CD8-positive, alpha-beta memory T cell (primary cell): Measurements from ENCODE around the gene DIAPH2. TPM values are rescaled to one million over a fixed set of nuclear protein-coding genes. Genes with fewer than 3 reads are reported as not detected.

Experiments used
- CTCF ChIA-PET: fragments of 350-600 bp; sonication (Branson Sonifier 250); formaldehyde crosslinking; loops from one replicate; lab custom pipeline; 2021; ENCODE audit warnings: antibody characterized with exemption; lab: Charles Lee
- POLR2A ChIA-PET: fragments of 350-600 bp; sonication (Branson Sonifier 250); formaldehyde crosslinking; loops from one replicate; lab custom pipeline; 2021; ENCODE audit warnings: antibody characterized with exemption; lab: Charles Lee
- DNase-seq, 5 donors: peaks; one replicate each; pipeline versions ENCODE4 v3.0.0 to v3.0.0-alpha.2; 2020 to 2022; ENCODE audit warnings: mixed read lengths in 1 of 5
- H3K27ac ChIP-seq: one replicate; pipeline ENCODE4 v1.7.0; 2013; ENCODE audit warnings: low read depth, mild to moderate bottlenecking, low read length, moderate library complexity
- H3K27me3 ChIP-seq: 2 replicates; pipeline ENCODE4 v1.7.0; 2013; ENCODE audit warnings: low read length, mild to moderate bottlenecking; ENCODE audit not compliant: insufficient read depth, poor library complexity, severe bottlenecking
- H3K36me3 ChIP-seq: 2 replicates; pipeline ENCODE4 v1.7.0; 2013; ENCODE audit warnings: mild to moderate bottlenecking, low read length, moderate library complexity; ENCODE audit not compliant: insufficient read depth
- H3K4me1 ChIP-seq: 2 replicates; pipeline ENCODE4 v1.7.0; 2013; ENCODE audit warnings: mild to moderate bottlenecking, low read length, moderate library complexity; ENCODE audit not compliant: insufficient read depth
- H3K4me3 ChIP-seq: 2 replicates; pipeline ENCODE4 v1.7.0; 2013; ENCODE audit warnings: mild to moderate bottlenecking, low read length
- H3K9me3 ChIP-seq: 2 replicates; pipeline ENCODE4 v1.7.0; 2013; ENCODE audit warnings: mild to moderate bottlenecking, low read length
- H3K27ac Mint-ChIP-seq, 8 donors: one replicate each; pipeline ENCODE4 v1.8.0; 2020 to 2021; ENCODE audit warnings: mixed read lengths in 8 of 8, mild to moderate bottlenecking in 6 of 8, inconsistent platforms in 3 of 8, moderate library complexity in 3 of 8
- H3K27me3 Mint-ChIP-seq, 2 donors: one replicate each; pipeline ENCODE4 v1.8.0; 2020 to 2021; ENCODE audit warnings: mixed read lengths in 2 of 2, mild to moderate bottlenecking in 1 of 2, moderate library complexity in 1 of 2
- H3K36me3 Mint-ChIP-seq, 3 donors: one replicate each; pipeline ENCODE4 v1.8.0; 2020 to 2021; ENCODE audit warnings: mixed read lengths in 3 of 3, inconsistent platforms in 1 of 3, mild to moderate bottlenecking in 1 of 3
- H3K4me1 Mint-ChIP-seq, 3 donors: one replicate each; pipeline ENCODE4 v1.8.0; 2020 to 2021; ENCODE audit warnings: mixed read lengths in 3 of 3, inconsistent platforms in 1 of 3, mild to moderate bottlenecking in 1 of 3
- H3K4me3 Mint-ChIP-seq, 7 donors: one replicate each; pipeline ENCODE4 v1.8.0; 2020 to 2021; ENCODE audit warnings: mixed read lengths in 7 of 7, mild to moderate bottlenecking in 6 of 7, moderate library complexity in 4 of 7, inconsistent platforms in 2 of 7
- H3K9me3 Mint-ChIP-seq, 5 donors: one replicate each; pipeline ENCODE4 v1.8.0; 2020 to 2022; ENCODE audit warnings: mixed read lengths in 5 of 5, mild to moderate bottlenecking in 3 of 5, moderate library complexity in 2 of 5, inconsistent platforms in 1 of 5
- polyA plus RNA-seq: library from polyadenylated mRNA; unstranded; fragments of 300-500 nt; fragmentation: Illumina TruSeq; gene quantifications from one replicate; pipeline ENCODE4 v1.2.3, GENCODE V29; 2021
- total RNA-seq, 2 experiments: library from RNA; stranded (reverse); gene quantifications; one replicate each; pipeline ENCODE4 v1.2.3, GENCODE V29; 2021

Gene DIAPH2
- total and polyA plus RNA-seq, 3 experiments from 2014 or later: 5.6 to 11.5 (median 6.0) TPM

DNA sequence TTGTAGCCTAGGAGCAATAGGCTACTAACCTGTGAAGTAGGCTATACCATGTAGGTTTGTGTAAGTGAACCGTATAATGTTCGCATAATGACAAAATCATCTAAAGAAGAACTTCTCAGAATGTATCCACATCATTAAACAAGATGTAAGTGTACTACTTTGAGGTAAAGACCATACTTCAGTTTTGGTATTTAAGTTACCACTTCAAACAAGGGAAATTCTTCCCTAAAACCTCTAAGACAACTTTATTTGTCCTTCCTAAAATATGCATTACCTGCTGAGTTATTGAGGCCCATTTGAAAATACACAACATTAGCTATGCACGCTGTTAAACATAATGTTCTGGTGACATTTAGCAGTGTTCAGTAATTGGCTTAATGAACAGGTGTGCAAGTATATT is 381.7 kb downstream of the DIAPH2 start:
- H3K27me3 ChIP-seq: no peaks in the 10 kb centered on the region
- no peaks in the 10 kb centered on the region for H3K36me3 ChIP-seq
- no peaks in the 10 kb centered on the region for H3K4me1 ChIP-seq
- Mint-ChIP-seq H3K27ac (no peak overlapping the region), H3K4me1 (no peaks in the 10 kb centered on the region), H3K9me3 (no peaks in the 10 kb centered on the region), H3K27me3 (no peaks in the 10 kb centered on the region), H3K4me3 (no peak overlapping the region), H3K36me3 (peaks cover 0 to 2% (median 0%) of the 10 kb centered on the region in 3 donors)
- H3K27ac ChIP-seq: no peak overlapping the region
- DNase-seq: no peak
- ChIA-PET CTCF (no interaction called here), POLR2A (no interaction called here)
- H3K4me3 ChIP-seq: no peak overlapping the region
- no peaks in the 10 kb centered on the region for H3K9me3 ChIP-seq

DNA sequence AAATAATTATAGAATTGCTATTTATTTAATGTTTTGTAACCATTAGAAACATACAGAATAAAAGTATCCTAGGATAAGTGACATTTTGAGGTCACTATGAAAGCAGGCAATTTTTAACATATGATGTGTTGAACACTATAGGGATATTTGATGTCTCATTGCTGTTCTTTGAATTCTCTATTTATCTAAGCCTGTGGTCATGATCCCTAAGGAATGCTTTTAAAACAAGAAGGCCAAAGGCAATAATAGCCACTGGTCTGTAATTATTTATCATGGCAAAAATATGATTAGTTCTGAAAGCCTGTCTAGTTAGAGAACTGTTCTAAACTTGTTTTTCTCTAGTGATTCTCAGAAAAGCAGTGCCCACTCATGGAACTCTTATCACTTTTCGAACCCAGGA is 385.7 kb downstream of the DIAPH2 start:
- no peak overlapping the region for H3K27ac Mint-ChIP-seq
- H3K36me3 Mint-ChIP-seq: peaks cover 0 to 17% (median 4%) of the 10 kb centered on the region in 3 donors
- H3K4me3 ChIP-seq: no peak overlapping the region
- DNase-seq: no peak
- no peak overlapping the region for H3K27ac ChIP-seq
- H3K36me3 ChIP-seq: no peaks in the 10 kb centered on the region
- no peaks in the 10 kb centered on the region for H3K27me3 ChIP-seq
- POLR2A ChIA-PET: no interaction called here
- no peak overlapping the region for H3K4me3 Mint-ChIP-seq
- no peaks in the 10 kb centered on the region for H3K9me3 Mint-ChIP-seq
- H3K4me1 Mint-ChIP-seq: no peaks in the 10 kb centered on the region
- H3K27me3 Mint-ChIP-seq: no peaks in the 10 kb centered on the region
- H3K9me3 ChIP-seq: no peaks in the 10 kb centered on the region
- no peaks in the 10 kb centered on the region for H3K4me1 ChIP-seq
- CTCF ChIA-PET: no interaction called here

GRCh38 chrX:97074400-97074799 is 389.8 kb downstream of the DIAPH2 start:
- no peaks in the 10 kb centered on the region for H3K27me3 Mint-ChIP-seq
- H3K27ac Mint-ChIP-seq: no peak overlapping the region
- H3K27ac ChIP-seq: no peak overlapping the region
- no peak overlapping the region for H3K4me3 Mint-ChIP-seq
- H3K27me3 ChIP-seq: no peaks in the 10 kb centered on the region
- no peak for DNase-seq
- ChIA-PET POLR2A (no interaction called here), CTCF (no interaction called here)
- no peaks in the 10 kb centered on the region for H3K36me3 ChIP-seq
- no peaks in the 10 kb centered on the region for H3K9me3 ChIP-seq
- no peak overlapping the region for H3K4me3 ChIP-seq
- H3K4me1 Mint-ChIP-seq: no peaks in the 10 kb centered on the region
- peaks cover 0 to 26% (median 4%) of the 10 kb centered on the region in 3 donors for H3K36me3 Mint-ChIP-seq
- H3K4me1 ChIP-seq: no peaks in the 10 kb centered on the region
- no peaks in the 10 kb centered on the region for H3K9me3 Mint-ChIP-seq

GRCh38 chrX:97089116-97089515 is 404.5 kb downstream of the DIAPH2 start:
- no peaks in the 10 kb centered on the region for H3K27me3 ChIP-seq
- H3K36me3 Mint-ChIP-seq: peaks cover 0 to 3% (median 0%) of the 10 kb centered on the region in 3 donors
- no peak overlapping the region for H3K4me3 ChIP-seq
- H3K4me1 Mint-ChIP-seq: no peaks in the 10 kb centered on the region
- no peak for DNase-seq
- no peaks in the 10 kb centered on the region for H3K9me3 Mint-ChIP-seq
- no peak overlapping the region for H3K27ac ChIP-seq
- H3K27ac Mint-ChIP-seq: no peak overlapping the region
- no peaks in the 10 kb centered on the region for H3K4me1 ChIP-seq
- H3K27me3 Mint-ChIP-seq: no peaks in the 10 kb centered on the region
- H3K4me3 Mint-ChIP-seq: no peak overlapping the region
- ChIA-PET CTCF (no interaction called here), POLR2A (no interaction called here)
- no peaks in the 10 kb centered on the region for H3K36me3 ChIP-seq
- H3K9me3 ChIP-seq: no peaks in the 10 kb centered on the region

GRCh38 chrX:97096385-97096784 is 411.7 kb downstream of the DIAPH2 start:
- no peaks in the 10 kb centered on the region for H3K27me3 ChIP-seq
- ChIA-PET POLR2A (no interaction called here), CTCF (no interaction called here)

GRCh38 chrX:97102938-97103337 is 418.3 kb downstream of the DIAPH2 start:
- no peak overlapping the region for H3K27ac ChIP-seq
- no peaks in the 10 kb centered on the region for H3K27me3 ChIP-seq
- no peak for DNase-seq
- no peaks in the 10 kb centered on the region for H3K9me3 ChIP-seq
- H3K27me3 Mint-ChIP-seq: peaks cover 0 to 2% of the 10 kb centered on the region in 2 donors
- H3K9me3 Mint-ChIP-seq: no peaks in the 10 kb centered on the region
- ChIA-PET CTCF (no interaction called here), POLR2A (no interaction called here)
- H3K36me3 Mint-ChIP-seq: peaks cover 2 to 20% (median 4%) of the 10 kb centered on the region in 3 donors
- H3K4me1 Mint-ChIP-seq: no peaks in the 10 kb centered on the region
- H3K27ac Mint-ChIP-seq: peak overlapping the region in 1 of 8 donors; percentile 86
- H3K4me3 ChIP-seq: no peak overlapping the region
- H3K4me3 Mint-ChIP-seq: no peak overlapping the region
- H3K4me1 ChIP-seq: no peaks in the 10 kb centered on the region
- H3K36me3 ChIP-seq: no peaks in the 10 kb centered on the region

More at GRCh38 chrX:97096385-97096784, 411.7 kb downstream of the DIAPH2 start:
- Mint-ChIP-seq H3K4me3 (no peak overlapping the region), H3K4me1 (no peaks in the 10 kb centered on the region), H3K9me3 (peaks cover 0 to 2% (median 0%) of the 10 kb centered on the region in 5 donors), H3K27ac (peak overlapping the region in 1 of 8 donors; percentile 33), H3K27me3 (no peaks in the 10 kb centered on the region), H3K36me3 (peaks cover 0 to 5% (median 0%) of the 10 kb centered on the region in 3 donors)
- H3K27ac ChIP-seq: no peak overlapping the region
- no peaks in the 10 kb centered on the region for H3K4me1 ChIP-seq
- H3K4me3 ChIP-seq: no peak overlapping the region
- DNase-seq: no peak
- H3K36me3 ChIP-seq: no peaks in the 10 kb centered on the region
- no peaks in the 10 kb centered on the region for H3K9me3 ChIP-seq

GRCh38 chrX:97109730-97110129 is 425.1 kb downstream of the DIAPH2 start:
- H3K36me3 Mint-ChIP-seq: peaks cover 0 to 9% (median 4%) of the 10 kb centered on the region in 3 donors
- Histone ChIP-seq H3K4me3 (no peak overlapping the region), H3K27ac (no peak overlapping the region), H3K36me3 (no peaks in the 10 kb centered on the region), H3K27me3 (no peaks in the 10 kb centered on the region), H3K9me3 (no peaks in the 10 kb centered on the region), H3K4me1 (no peaks in the 10 kb centered on the region)
- H3K4me3 Mint-ChIP-seq: no peak overlapping the region
- DNase-seq: no peak
- H3K27me3 Mint-ChIP-seq: no peaks in the 10 kb centered on the region
- H3K4me1 Mint-ChIP-seq: no peaks in the 10 kb centered on the region
- ChIA-PET POLR2A (no interaction called here), CTCF (no interaction called here)
- no peak overlapping the region for H3K27ac Mint-ChIP-seq
- no peaks in the 10 kb centered on the region for H3K9me3 Mint-ChIP-seq

DNA sequence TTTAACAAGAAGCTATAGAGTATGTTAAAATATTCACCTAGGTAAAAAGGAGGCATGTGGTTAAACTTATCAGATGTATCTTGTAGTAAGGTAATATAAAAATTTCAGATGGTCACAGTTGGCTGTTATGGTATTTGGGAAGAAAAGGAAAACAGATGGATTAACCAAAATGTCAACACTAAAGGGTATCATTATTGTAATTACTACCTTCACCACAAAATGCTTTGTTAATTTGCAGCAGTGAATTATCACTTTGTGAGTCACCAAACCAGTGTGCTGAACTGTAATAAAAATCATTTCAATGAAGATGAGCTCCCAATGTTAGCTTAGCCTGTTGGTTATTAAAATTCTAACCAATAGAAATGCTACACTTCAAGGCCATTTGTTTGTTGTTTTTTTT is 432.9 kb downstream of the DIAPH2 start:
- H3K4me1 Mint-ChIP-seq: no peaks in the 10 kb centered on the region
- peaks cover 0 to 17% (median 0%) of the 10 kb centered on the region in 3 donors for H3K36me3 Mint-ChIP-seq
- peaks cover 0 to 2% (median 0%) of the 10 kb centered on the region in 5 donors for H3K9me3 Mint-ChIP-seq

More for the DNA sequence above, 432.9 kb downstream of the DIAPH2 start:
- Histone ChIP-seq H3K27me3 (no peaks in the 10 kb centered on the region), H3K36me3 (no peaks in the 10 kb centered on the region), H3K9me3 (no peaks in the 10 kb centered on the region), H3K4me3 (no peak overlapping the region), H3K4me1 (no peaks in the 10 kb centered on the region), H3K27ac (no peak overlapping the region)
- ChIA-PET POLR2A (no interaction called here), CTCF (no interaction called here)
- Mint-ChIP-seq H3K27ac (no peak overlapping the region), H3K4me3 (no peak overlapping the region), H3K27me3 (peaks cover 0 to 1% of the 10 kb centered on the region in 2 donors)
- DNase-seq: no peak
